HepG2 (cell line): ENCODE results near the gene CALCB. TPM values are rescaled to one million over a fixed set of nuclear protein-coding genes. Genes with fewer than 3 reads are reported as not detected.

Experiments used
- polyA plus RNA-seq, 8 experiments: library from polyadenylated mRNA; depleted of rRNA in 3 of 8; stranded (reverse) in 7 of 8; unstranded in 1 of 8; fragments of >200 nt; fragmentation: Illumina TruSeq in 4 of 8; extraction: Trizol in 4 of 8; gene quantifications; 2 replicates each; pipeline versions ENCODE4 v1.2.1 to v1.2.3, GENCODE V29; 2011 to 2016; ENCODE audit warnings: low read depth in 4 of 8, missing spikeins in 1 of 8, mixed read lengths in 1 of 8; ENCODE audit not compliant: insufficient read depth in 1 of 8
- total RNA-seq, 5 experiments: library from RNA; depleted of rRNA; stranded (reverse); fragments of >200 nt; fragmentation: Illumina TruSeq; extraction: Trizol; gene quantifications; 2 replicates each; pipeline ENCODE4 v1.2.3, GENCODE V29; 2016; ENCODE audit warnings: low read depth in 1 of 5
- TF ChIP-seq, protein P1 (sequence below), 2 experiments: fragments of 450-650 bp in 1 of 2; sonication (generic) in 1 of 2; formaldehyde crosslinking in 1 of 2; IDR thresholded peaks; 2 replicates each; pipeline versions ENCODE4 v1.6.1 to v1.8.0; 2016 to 2022; ENCODE audit warnings: antibody characterized with exemption in 1 of 2, mild to moderate bottlenecking in 1 of 2, missing genetic modification reagents in 1 of 2
- TF ChIP-seq, protein P2 (sequence below): IDR thresholded peaks from 2 replicates; pipeline ENCODE4 v1.6.1; 2016; ENCODE audit warnings: missing compliant biosample characterization, missing genetic modification reagents, borderline replicate concordance
- TF ChIP-seq, protein P3 (sequence below): sonication (generic); formaldehyde crosslinking; IDR thresholded peaks from 2 replicates; pipeline ENCODE4 v1.5.0; 2020; ENCODE audit warnings: missing genetic modification reagents
- TF ChIP-seq, protein P4 (sequence below): sonication (generic); IDR thresholded peaks from 2 replicates; pipeline ENCODE4 v1.6.1; 2016; ENCODE audit warnings: low read depth, borderline replicate concordance

CALCB gene
- total and polyA plus RNA-seq, 2 of the 13 experiments (the other 11 are each of a cell fraction or from before 2014, with no cell fraction given): not detected

DNA sequence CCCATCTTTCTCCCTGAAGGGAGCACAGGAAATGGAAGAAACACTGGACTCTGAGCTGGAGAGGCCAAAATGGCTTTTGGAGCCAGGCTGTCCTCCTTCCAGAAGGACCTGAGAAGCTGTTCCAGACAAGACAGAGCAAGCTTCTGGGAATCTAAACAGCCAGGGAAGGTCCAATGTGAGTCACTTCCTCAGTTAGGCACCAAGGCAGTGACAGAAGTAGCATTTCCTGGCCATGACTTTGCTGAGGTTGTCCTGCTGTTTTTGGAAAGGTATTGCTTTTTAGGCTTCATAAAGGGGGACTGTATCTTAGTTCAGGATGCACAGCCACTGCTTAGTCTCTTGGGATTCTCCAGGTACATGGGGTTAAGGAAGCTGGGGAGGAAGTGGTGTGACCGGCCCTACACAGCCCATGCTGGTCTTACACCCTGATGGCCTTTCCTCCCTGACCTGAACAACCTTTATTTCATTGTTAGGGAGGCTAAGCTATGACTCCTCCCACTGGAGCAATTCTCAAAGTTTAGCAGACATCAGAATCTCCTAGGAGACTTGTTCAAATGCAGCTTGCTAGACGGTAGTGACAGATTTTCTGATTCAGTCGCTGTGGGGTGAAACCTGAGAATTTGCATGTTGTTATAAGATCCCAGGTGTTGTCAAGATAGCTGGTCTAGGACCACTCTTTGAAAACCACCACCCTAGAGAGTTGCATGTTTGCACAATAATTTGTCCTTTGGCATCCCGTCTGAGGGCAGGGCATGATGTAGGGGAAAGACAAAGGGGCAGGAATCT lies 34.5 kb downstream of the CALCB start (continued):
- TF ChIP-seq, protein P1, sequence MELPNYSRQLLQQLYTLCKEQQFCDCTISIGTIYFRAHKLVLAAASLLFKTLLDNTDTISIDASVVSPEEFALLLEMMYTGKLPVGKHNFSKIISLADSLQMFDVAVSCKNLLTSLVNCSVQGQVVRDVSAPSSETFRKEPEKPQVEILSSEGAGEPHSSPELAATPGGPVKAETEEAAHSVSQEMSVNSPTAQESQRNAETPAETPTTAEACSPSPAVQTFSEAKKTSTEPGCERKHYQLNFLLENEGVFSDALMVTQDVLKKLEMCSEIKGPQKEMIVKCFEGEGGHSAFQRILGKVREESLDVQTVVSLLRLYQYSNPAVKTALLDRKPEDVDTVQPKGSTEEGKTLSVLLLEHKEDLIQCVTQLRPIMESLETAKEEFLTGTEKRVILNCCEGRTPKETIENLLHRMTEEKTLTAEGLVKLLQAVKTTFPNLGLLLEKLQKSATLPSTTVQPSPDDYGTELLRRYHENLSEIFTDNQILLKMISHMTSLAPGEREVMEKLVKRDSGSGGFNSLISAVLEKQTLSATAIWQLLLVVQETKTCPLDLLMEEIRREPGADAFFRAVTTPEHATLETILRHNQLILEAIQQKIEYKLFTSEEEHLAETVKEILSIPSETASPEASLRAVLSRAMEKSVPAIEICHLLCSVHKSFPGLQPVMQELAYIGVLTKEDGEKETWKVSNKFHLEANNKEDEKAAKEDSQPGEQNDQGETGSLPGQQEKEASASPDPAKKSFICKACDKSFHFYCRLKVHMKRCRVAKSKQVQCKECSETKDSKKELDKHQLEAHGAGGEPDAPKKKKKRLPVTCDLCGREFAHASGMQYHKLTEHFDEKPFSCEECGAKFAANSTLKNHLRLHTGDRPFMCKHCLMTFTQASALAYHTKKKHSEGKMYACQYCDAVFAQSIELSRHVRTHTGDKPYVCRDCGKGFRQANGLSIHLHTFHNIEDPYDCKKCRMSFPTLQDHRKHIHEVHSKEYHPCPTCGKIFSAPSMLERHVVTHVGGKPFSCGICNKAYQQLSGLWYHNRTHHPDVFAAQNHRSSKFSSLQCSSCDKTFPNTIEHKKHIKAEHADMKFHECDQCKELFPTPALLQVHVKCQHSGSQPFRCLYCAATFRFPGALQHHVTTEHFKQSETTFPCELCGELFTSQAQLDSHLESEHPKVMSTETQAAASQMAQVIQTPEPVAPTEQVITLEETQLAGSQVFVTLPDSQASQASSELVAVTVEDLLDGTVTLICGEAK (IDR thresholded peaks at IDR 0.05): no peak
- TF ChIP-seq, protein P1 (CRISPR knock-in tag; IDR thresholded peaks at IDR 0.05): no peak
- TF ChIP-seq, protein P2, sequence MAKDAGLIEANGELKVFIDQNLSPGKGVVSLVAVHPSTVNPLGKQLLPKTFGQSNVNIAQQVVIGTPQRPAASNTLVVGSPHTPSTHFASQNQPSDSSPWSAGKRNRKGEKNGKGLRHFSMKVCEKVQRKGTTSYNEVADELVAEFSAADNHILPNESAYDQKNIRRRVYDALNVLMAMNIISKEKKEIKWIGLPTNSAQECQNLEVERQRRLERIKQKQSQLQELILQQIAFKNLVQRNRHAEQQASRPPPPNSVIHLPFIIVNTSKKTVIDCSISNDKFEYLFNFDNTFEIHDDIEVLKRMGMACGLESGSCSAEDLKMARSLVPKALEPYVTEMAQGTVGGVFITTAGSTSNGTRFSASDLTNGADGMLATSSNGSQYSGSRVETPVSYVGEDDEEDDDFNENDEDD: no peak
- TF ChIP-seq, protein P3, sequence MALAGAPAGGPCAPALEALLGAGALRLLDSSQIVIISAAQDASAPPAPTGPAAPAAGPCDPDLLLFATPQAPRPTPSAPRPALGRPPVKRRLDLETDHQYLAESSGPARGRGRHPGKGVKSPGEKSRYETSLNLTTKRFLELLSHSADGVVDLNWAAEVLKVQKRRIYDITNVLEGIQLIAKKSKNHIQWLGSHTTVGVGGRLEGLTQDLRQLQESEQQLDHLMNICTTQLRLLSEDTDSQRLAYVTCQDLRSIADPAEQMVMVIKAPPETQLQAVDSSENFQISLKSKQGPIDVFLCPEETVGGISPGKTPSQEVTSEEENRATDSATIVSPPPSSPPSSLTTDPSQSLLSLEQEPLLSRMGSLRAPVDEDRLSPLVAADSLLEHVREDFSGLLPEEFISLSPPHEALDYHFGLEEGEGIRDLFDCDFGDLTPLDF (CRISPR knock-in tag): no peak
- TF ChIP-seq, protein P4, sequence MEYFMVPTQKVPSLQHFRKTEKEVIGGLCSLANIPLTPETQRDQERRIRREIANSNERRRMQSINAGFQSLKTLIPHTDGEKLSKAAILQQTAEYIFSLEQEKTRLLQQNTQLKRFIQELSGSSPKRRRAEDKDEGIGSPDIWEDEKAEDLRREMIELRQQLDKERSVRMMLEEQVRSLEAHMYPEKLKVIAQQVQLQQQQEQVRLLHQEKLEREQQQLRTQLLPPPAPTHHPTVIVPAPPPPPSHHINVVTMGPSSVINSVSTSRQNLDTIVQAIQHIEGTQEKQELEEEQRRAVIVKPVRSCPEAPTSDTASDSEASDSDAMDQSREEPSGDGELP: no peak
